Chondrocyte (in vitro differentiated cells): ENCODE results near the gene RNASE7. TPM values are rescaled to one million over a fixed set of nuclear protein-coding genes. Genes with fewer than 3 reads are reported as not detected.

Source experiments
- DNase-seq: peaks from one replicate; pipeline ENCODE4 v3.0.0; 2021; ENCODE audit warnings: mixed read lengths, low spot score
- H3K27ac Mint-ChIP-seq: one replicate; pipeline ENCODE4 v1.8.0; 2021; ENCODE audit warnings: mild to moderate bottlenecking, moderate library complexity, mixed read lengths; ENCODE audit not compliant: unreplicated experiment
- H3K27me3 Mint-ChIP-seq: 2 replicates; pipeline ENCODE4 v1.8.0; 2021; ENCODE audit warnings: low read depth, mixed read lengths
- H3K36me3 Mint-ChIP-seq: 2 replicates; pipeline ENCODE4 v1.8.0; 2021; ENCODE audit warnings: low read depth, mixed read lengths
- H3K4me1 Mint-ChIP-seq: 2 replicates; pipeline ENCODE4 v1.8.0; 2021; ENCODE audit warnings: low read depth, mild to moderate bottlenecking, mixed read lengths
- H3K4me3 Mint-ChIP-seq: one replicate; pipeline ENCODE4 v1.8.0; 2021; ENCODE audit warnings: mild to moderate bottlenecking, moderate library complexity, mixed read lengths; ENCODE audit not compliant: unreplicated experiment
- H3K9me3 Mint-ChIP-seq: 2 replicates; pipeline ENCODE4 v1.8.0; 2021; ENCODE audit warnings: low read depth, mixed read lengths
- total RNA-seq: library from RNA; stranded (reverse); gene quantifications from 3 replicates; pipeline ENCODE4 v1.2.1, GENCODE V29; 2021
- TF ChIP-seq, protein P1 (sequence below): fragments of 200-600 bp; sonication (generic); IDR thresholded peaks from 2 replicates; pipeline ENCODE4 v1.5.0; 2021; ENCODE audit warnings: antibody characterized with exemption, mild to moderate bottlenecking, moderate library complexity

Gene RNASE7
- total RNA-seq, 1 donor from 2014 or later, result not detected

DNA sequence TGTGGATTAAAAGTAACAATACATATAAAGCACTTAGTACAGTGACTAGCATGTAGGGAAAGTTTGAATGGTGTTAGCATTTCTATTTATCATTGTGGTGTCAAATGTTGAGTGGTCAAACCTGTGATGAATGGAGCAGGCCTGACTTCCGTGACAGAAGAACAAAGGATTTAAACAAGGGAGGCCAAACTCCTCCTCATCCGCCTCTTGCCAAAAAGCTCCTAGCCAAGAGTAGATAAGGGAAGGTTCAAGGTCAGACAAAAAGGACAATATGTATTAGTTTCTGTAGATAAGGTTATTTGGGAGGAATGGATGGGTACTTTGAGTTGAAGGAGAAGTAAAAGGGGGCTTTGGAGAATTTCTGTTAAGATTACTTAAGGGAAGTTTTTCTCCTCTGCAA, 6.5 kb downstream of the RNASE7 start:
- Mint-ChIP-seq H3K4me3 (no peak overlapping the region), H3K9me3 (no peaks in the 10 kb centered on the region), H3K27ac (peak overlapping the region; percentile 64), H3K27me3 (peaks cover 5% of the 10 kb centered on the region), H3K4me1 (peaks cover 16% of the 10 kb centered on the region), H3K36me3 (no peaks in the 10 kb centered on the region)
- no peak for DNase-seq
- TF ChIP-seq, protein P1, sequence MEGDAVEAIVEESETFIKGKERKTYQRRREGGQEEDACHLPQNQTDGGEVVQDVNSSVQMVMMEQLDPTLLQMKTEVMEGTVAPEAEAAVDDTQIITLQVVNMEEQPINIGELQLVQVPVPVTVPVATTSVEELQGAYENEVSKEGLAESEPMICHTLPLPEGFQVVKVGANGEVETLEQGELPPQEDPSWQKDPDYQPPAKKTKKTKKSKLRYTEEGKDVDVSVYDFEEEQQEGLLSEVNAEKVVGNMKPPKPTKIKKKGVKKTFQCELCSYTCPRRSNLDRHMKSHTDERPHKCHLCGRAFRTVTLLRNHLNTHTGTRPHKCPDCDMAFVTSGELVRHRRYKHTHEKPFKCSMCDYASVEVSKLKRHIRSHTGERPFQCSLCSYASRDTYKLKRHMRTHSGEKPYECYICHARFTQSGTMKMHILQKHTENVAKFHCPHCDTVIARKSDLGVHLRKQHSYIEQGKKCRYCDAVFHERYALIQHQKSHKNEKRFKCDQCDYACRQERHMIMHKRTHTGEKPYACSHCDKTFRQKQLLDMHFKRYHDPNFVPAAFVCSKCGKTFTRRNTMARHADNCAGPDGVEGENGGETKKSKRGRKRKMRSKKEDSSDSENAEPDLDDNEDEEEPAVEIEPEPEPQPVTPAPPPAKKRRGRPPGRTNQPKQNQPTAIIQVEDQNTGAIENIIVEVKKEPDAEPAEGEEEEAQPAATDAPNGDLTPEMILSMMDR, result no peak

DNA sequence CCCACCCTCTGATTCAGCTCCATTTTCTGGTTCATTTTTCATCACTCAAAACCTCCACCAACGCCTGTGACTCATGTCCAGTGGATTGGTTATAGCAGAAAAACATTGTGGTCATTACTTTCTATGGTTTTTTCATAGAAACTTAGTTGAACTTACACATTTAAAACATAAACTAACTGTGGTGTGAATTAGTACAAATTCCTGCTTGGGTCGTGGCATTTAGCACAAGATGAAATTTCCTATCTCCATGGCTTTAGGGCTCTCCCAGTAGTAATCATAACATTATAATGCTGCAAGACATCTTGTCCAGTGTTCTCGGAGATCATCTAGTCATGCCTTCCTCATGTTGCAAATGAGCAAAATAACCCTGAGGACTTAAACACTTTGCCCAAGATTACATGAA, 7.1 kb downstream of the RNASE7 start:
- DNase-seq, result no peak
- H3K9me3 Mint-ChIP-seq, result no peaks in the 10 kb centered on the region
- H3K27ac Mint-ChIP-seq, result peak overlapping the region; percentile 49
- TF ChIP-seq, protein P1, result no peak
- H3K4me1 Mint-ChIP-seq, result peaks cover 15% of the 10 kb centered on the region
- H3K36me3 Mint-ChIP-seq, result no peaks in the 10 kb centered on the region
- peaks cover 5% of the 10 kb centered on the region for H3K27me3 Mint-ChIP-seq
- H3K4me3 Mint-ChIP-seq, result no peak overlapping the region

DNA sequence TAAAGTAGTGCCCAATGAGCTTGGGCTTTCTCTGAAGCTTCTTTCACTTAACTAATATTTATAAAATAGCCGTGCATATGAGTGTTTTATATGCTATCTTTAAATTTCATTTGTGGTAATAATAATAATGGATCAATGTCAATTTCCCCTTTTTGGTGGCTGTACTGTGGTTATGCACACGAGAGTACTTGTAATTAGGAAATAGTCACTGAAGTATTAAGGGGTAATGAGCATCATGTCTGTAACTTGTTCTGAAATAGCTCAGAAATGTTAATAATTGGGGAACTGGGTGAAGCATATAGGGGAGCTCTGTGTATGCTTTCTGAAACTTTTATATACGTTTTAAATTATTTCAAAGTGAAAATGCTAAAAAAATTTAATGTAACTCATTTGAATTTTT, 8.4 kb downstream of the RNASE7 start:
- H3K4me1 Mint-ChIP-seq, result peaks cover 15% of the 10 kb centered on the region
- DNase-seq, result no peak
- no peaks in the 10 kb centered on the region for H3K27me3 Mint-ChIP-seq
- no peak overlapping the region for H3K4me3 Mint-ChIP-seq
- H3K27ac Mint-ChIP-seq, result no peak overlapping the region
- no peaks in the 10 kb centered on the region for H3K9me3 Mint-ChIP-seq
- H3K36me3 Mint-ChIP-seq, result no peaks in the 10 kb centered on the region
- TF ChIP-seq, protein P1, result no peak

DNA sequence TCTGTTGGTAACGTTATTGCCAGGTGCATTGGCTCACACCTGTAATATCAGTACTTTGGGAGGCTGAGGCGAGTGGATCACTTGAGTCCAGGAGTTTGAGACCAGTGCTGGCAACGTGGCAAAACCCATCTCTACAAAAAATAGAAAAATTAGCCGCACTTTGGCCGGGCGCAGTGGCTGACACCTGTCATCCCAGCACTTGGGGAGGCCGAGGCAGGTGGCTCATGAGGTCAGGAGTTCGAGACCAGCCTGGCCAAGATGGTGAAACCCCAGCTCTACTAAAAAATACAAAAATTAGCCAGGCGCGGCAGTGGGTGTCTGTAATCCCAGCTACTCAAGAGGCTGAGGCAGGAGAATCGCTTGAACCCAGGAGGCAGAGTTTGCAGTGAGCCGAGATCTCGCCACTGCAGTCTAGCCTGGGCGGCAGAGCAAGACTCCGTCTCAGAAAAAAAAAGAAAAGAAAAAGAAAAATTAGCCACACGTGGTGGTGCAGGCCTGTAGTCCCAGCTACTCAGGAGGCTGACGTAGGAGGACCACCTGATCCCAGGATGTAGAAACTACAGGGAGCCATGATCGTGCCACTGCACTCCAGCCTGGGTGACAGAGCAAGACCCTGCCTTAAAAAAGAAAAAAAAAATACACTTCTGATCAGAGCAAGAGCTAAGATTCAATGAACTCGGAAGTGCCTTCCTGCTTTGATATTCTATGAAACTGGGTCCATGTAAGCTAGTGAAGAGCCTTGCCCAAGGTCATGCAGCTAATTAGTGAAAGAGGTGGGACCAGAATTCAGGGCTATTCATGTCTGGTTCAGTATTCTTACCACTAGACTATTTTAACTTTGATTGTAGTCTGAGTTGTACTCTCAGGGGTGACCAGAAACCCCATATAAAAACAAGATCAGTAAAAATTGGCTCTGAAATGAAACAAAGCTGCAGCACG, 11.3 kb downstream of the RNASE7 start:
- TF ChIP-seq, protein P1, result no peak
- H3K4me3 Mint-ChIP-seq, result no peak overlapping the region
- no peaks in the 10 kb centered on the region for H3K27me3 Mint-ChIP-seq
- no peaks in the 10 kb centered on the region for H3K36me3 Mint-ChIP-seq
- H3K4me1 Mint-ChIP-seq, result peaks cover 24% of the 10 kb centered on the region
- no peak overlapping the region for H3K27ac Mint-ChIP-seq
- no peak for DNase-seq
- no peaks in the 10 kb centered on the region for H3K9me3 Mint-ChIP-seq

DNA sequence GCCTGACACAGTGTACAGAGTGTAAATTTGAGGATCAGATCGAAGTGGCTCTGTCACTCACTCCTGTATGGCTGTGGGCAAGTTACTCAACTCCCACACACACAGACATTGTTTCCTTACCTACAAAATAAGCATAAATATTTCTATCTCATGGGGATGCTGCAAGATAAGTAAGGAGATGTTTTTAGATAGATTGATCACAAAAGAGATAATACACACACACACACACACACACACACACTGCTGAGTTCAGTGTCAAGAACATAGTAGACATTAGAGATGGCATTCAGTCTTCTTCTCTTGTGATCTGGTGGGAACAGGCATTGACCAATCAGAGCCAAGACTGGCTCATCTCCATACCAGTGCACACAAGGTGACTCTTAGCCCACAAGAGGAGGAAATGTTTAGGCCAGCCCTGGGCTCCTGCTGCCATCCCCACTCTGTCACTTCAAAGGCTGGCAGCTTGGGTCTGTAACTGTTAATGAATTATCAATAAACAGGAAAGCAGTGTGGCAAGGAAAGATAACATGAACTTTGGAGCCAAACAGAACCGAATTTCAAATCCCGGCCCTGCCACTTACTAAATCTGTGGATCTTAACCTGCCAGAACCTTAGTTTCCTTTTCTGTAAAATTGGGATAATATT, 12.1 kb downstream of the RNASE7 start:
- Mint-ChIP-seq H3K4me3 (no peak overlapping the region), H3K9me3 (no peaks in the 10 kb centered on the region), H3K36me3 (no peaks in the 10 kb centered on the region), H3K27ac (no peak overlapping the region), H3K27me3 (no peaks in the 10 kb centered on the region), H3K4me1 (peaks cover 23% of the 10 kb centered on the region)
- TF ChIP-seq, protein P1, result no peak
- DNase-seq, result no peak
